Nephron (organoid): Measurements from ENCODE around the gene PTRH2.
"Not testable (repeated sequence)": the region's sequence is repeated elsewhere in the genome, so short reads cannot be mapped to it uniquely, and the experiment has no call there.

Experiments
- H3K27ac Mint-ChIP-seq, 3 experiments: 2 replicates each; pipeline ENCODE4 v1.8.0; 2020; ENCODE audit warnings: mixed read lengths in 3 of 3, mild to moderate bottlenecking in 2 of 3, moderate library complexity in 1 of 3
- H3K27me3 Mint-ChIP-seq: 2 replicates; pipeline ENCODE4 v1.8.0; 2021; ENCODE audit warnings: low read depth, mild to moderate bottlenecking, moderate library complexity, mixed read lengths
- H3K36me3 Mint-ChIP-seq: 2 replicates; pipeline ENCODE4 v1.8.0; 2020; ENCODE audit warnings: low read depth, mixed read lengths
- H3K4me1 Mint-ChIP-seq: 2 replicates; pipeline ENCODE4 v1.8.0; 2020; ENCODE audit warnings: mixed read lengths
- H3K4me3 Mint-ChIP-seq, 3 experiments: 2 replicates each; pipeline ENCODE4 v1.8.0; 2020; ENCODE audit warnings: mild to moderate bottlenecking in 3 of 3, mixed read lengths in 3 of 3, moderate library complexity in 2 of 3
- H3K9me3 Mint-ChIP-seq: 2 replicates; pipeline ENCODE4 v1.8.0; 2020; ENCODE audit warnings: mixed read lengths
- CTCF ChIP-seq, 3 experiments: fragments of 200-600 bp; sonication (generic); IDR thresholded peaks; one replicate each; pipeline ENCODE4 v1.5.0; 2021; ENCODE audit warnings: antibody characterized with exemption in 3 of 3; ENCODE audit not compliant: unreplicated experiment in 3 of 3

Gene PTRH2

GRCh38 chr17:59666235-59666634 lies 41.0 kb downstream of the PTRH2 start:
- Mint-ChIP-seq H3K4me3 (no peak overlapping the region), H3K9me3 (no peaks in the 10 kb centered on the region), H3K27me3 (no peaks in the 10 kb centered on the region), H3K36me3 (peaks cover 63% of the 10 kb centered on the region), H3K27ac (no peak overlapping the region), H3K4me1 (no peaks in the 10 kb centered on the region)
- TF ChIP-seq CTCF (IDR thresholded peaks at IDR 0.05; ENCODE audit: unreplicated experiment in 3 of 3): no peak

DNA sequence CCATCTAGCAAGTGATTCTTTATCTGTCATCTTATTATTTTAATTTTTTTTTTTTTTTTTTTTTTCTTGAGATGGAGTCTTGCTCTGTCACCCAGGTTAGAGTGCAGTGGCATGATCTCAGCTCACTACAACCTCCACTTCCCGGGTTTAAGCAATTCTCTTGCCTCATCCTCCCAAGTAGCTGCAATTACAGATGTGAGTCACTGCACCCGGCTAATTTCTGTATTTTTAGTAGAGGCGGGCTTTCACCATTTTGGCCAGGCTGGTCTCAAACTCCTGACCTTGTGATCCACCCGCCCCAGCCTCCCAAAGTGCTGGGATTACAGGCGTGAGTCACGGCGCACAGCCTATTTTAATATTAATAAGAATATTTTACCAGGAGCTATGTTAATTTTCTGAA lies 50.6 kb downstream of the PTRH2 start:
- H3K27me3 Mint-ChIP-seq, H3K4me3 Mint-ChIP-seq, H3K27ac Mint-ChIP-seq, H3K4me1 Mint-ChIP-seq: not testable (repeated sequence)
- H3K36me3 Mint-ChIP-seq: peaks cover 82% of the 10 kb centered on the region
- H3K9me3 Mint-ChIP-seq: peaks cover 16% of the 10 kb centered on the region

GRCh38 chr17:59652119-59652518 lies 55.1 kb downstream of the PTRH2 start:
- Mint-ChIP-seq H3K27ac (no peak overlapping the region), H3K4me1 (no peaks in the 10 kb centered on the region), H3K36me3 (peaks cover 93% of the 10 kb centered on the region), H3K27me3 (no peaks in the 10 kb centered on the region), H3K4me3 (no peak overlapping the region), H3K9me3 (peaks cover 30% of the 10 kb centered on the region)
- no peak for TF ChIP-seq CTCF (IDR thresholded peaks at IDR 0.05; ENCODE audit: unreplicated experiment in 3 of 3)

DNA sequence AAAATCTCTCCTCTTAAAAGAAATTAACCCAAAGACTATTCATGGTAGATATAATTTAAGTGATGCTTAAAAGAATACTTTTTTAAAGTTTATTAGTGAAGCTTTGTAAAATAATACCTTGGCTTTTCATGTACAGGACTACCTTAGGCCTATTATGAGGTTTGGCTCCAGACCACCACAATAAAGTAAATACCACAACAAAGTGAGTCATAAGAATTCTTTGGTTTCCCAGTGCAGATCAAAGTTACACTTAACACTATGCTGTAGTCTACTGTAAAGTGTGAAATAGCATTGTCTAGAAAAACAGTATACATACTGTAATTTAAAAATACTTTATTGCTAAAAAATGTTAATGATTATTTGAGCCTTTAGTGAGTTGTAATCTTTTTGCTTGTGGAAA lies 55.9 kb downstream of the PTRH2 start:
- Mint-ChIP-seq H3K36me3 (peaks cover 98% of the 10 kb centered on the region), H3K4me3 (no peak overlapping the region), H3K27ac (no peak overlapping the region), H3K9me3 (peaks cover 30% of the 10 kb centered on the region), H3K4me1 (no peaks in the 10 kb centered on the region), H3K27me3 (no peaks in the 10 kb centered on the region)
- TF ChIP-seq CTCF (IDR thresholded peaks at IDR 0.05; ENCODE audit: unreplicated experiment in 3 of 3): no peak

DNA sequence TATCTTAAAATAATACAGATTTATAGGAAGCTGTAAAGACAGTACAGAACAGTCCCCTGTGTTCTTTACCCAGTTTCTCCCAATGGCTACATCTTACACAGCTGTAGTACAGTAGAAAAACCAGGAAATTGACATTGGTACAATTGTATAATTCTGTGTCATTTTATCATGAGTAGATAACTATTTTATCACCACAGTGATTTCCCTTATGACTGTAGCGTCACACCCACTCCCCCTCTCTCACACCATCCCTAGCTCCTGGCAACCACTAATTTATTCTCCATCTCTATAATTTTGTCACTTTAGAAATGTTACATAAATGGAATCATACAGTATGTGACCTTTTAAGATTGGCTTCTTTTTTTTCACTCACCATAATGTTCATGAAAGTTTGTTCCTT lies 56.6 kb downstream of the PTRH2 start:
- Mint-ChIP-seq H3K9me3 (peaks cover 30% of the 10 kb centered on the region), H3K4me1 (no peaks in the 10 kb centered on the region), H3K4me3 (no peak overlapping the region), H3K27ac (no peak overlapping the region), H3K36me3 (peaks cover 94% of the 10 kb centered on the region), H3K27me3 (no peaks in the 10 kb centered on the region)
- TF ChIP-seq CTCF (IDR thresholded peaks at IDR 0.05; ENCODE audit: unreplicated experiment in 3 of 3): no peak

DNA sequence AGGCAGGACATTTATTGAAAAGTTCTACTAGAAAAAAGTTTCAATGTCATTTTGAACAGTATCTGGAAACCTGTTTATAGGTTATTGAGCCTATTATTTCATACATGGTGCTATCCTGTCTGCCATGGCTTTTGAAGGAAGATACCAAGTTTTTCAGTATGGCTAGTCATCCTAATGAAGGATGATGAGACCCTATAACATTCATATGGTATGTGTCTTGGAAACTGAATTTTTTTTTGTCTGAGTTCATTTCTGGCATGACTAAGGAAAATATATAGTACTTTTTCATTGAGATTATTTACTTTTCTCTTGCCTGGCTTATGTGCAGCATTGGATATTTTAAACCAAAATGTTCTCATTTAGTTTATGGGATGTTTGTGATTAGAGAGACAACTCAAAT lies 57.3 kb downstream of the PTRH2 start:
- peaks cover 91% of the 10 kb centered on the region for H3K36me3 Mint-ChIP-seq
- H3K4me1 Mint-ChIP-seq: no peaks in the 10 kb centered on the region
- no peaks in the 10 kb centered on the region for H3K27me3 Mint-ChIP-seq
- H3K27ac Mint-ChIP-seq: no peak overlapping the region
- no peak for TF ChIP-seq CTCF (IDR thresholded peaks at IDR 0.05; ENCODE audit: unreplicated experiment in 3 of 3)
- H3K9me3 Mint-ChIP-seq: peaks cover 30% of the 10 kb centered on the region
- no peak overlapping the region for H3K4me3 Mint-ChIP-seq
